Naive B cell (primary cell): ENCODE data around the gene FAM3B. TPM values are rescaled to one million over a fixed set of nuclear protein-coding genes. Genes with fewer than 3 reads are reported as not detected.

Experiments
- ATAC-seq, 2 donors: fragments of 150-1000 bp; cut with Tn5 transposase; 2 replicates each; pipeline ENCODE4 v1.10.0; 2021; ENCODE audit warnings: low read depth in 2 of 2, mild to moderate bottlenecking in 2 of 2, moderate library complexity in 2 of 2
- DNase-seq: peaks from one replicate; pipeline ENCODE4 v3.0.0; 2022
- H3K27ac Mint-ChIP-seq, 6 donors: one replicate each; pipeline ENCODE4 v1.8.0; 2020 to 2022; ENCODE audit warnings: mild to moderate bottlenecking in 6 of 6, mixed read lengths in 6 of 6, moderate library complexity in 5 of 6, inconsistent platforms in 2 of 6
- H3K27me3 Mint-ChIP-seq, 3 donors: one replicate each; pipeline ENCODE4 v1.8.0; 2021 to 2022; ENCODE audit warnings: mixed read lengths in 3 of 3, mild to moderate bottlenecking in 1 of 3
- H3K36me3 Mint-ChIP-seq, 2 donors: one replicate each; pipeline ENCODE4 v1.8.0; 2020 to 2022; ENCODE audit warnings: mixed read lengths in 2 of 2, inconsistent platforms in 1 of 2, mild to moderate bottlenecking in 1 of 2
- H3K4me1 Mint-ChIP-seq, 3 donors: one replicate each; pipeline ENCODE4 v1.8.0; 2020 to 2022; ENCODE audit warnings: mixed read lengths in 3 of 3, inconsistent platforms in 1 of 3, mild to moderate bottlenecking in 1 of 3, moderate library complexity in 1 of 3
- H3K4me3 Mint-ChIP-seq, 8 donors: one replicate each; pipeline ENCODE4 v1.8.0; 2020 to 2022; ENCODE audit warnings: mild to moderate bottlenecking in 8 of 8, mixed read lengths in 8 of 8, moderate library complexity in 8 of 8, inconsistent platforms in 2 of 8
- H3K9me3 Mint-ChIP-seq, 7 donors: one replicate each; pipeline ENCODE4 v1.8.0; 2020 to 2022; ENCODE audit warnings: mixed read lengths in 7 of 7, mild to moderate bottlenecking in 5 of 7, inconsistent platforms in 2 of 7, moderate library complexity in 1 of 7
- polyA plus RNA-seq, 6 donors: library from polyadenylated mRNA; unstranded; fragments of 300-500 nt; fragmentation: Illumina TruSeq; gene quantifications; one replicate each; pipeline ENCODE4 v1.2.3, GENCODE V29; 2021; ENCODE audit warnings: low read depth in 6 of 6

FAM3B gene
- polyA plus RNA-seq, 6 donors from 2014 or later, result not detected

DNA sequence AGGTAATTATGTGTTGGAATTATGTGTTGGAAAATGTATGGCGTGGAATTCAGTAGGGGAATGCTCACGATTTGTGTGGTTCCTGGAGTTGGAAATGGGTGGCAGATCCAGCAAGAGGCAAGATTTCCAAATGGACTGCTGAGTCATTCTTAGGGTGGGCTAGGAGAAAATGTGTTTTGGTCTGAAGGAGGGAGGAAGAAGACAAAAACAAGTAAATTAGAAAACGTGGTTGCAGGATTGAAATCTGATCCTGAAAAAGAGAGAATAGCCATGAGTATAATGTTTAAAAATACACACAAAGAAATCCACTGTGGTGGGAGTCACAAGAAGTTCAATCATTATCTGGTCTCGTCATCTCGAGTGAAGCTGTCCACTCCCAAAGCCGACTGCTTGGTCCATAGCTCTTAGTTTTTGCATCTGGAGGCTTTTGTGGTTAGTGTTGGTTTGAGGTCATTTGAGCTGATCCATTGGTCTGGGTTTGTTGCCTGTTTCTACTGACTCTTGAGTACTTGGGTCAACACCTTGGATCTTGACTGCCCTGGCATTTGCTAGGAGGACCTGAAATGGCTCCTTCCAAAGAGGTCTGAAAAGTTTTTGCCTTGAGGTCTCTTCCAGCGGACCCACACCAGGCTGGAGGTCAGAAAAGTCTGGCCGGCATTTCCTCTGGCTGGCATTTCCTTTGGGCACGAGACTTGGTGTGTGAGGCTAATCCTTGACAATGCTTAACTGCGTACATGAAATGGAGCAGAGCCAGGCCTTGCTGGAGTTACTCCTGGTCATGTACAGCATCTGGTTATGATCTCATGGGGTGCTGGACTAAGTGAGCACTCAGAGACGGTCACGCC lies 54.5 kb downstream of the FAM3B start:
- DNase-seq, result no peak
- peak overlapping the region; percentile 44 to 91 (median 76) for H3K4me3 Mint-ChIP-seq
- no peaks in the 10 kb centered on the region for H3K27me3 Mint-ChIP-seq
- ATAC-seq, result no peak
- H3K27ac Mint-ChIP-seq, result peak overlapping the region in 5 of 6 donors; percentile 20 to 95 (median 64)
- H3K4me1 Mint-ChIP-seq, result peaks cover 42 to 70% (median 61%) of the 10 kb centered on the region in 3 donors
- peaks cover 0 to 8% of the 10 kb centered on the region in 2 donors for H3K36me3 Mint-ChIP-seq
- peaks cover 0 to 4% (median 0%) of the 10 kb centered on the region in 7 donors for H3K9me3 Mint-ChIP-seq

DNA sequence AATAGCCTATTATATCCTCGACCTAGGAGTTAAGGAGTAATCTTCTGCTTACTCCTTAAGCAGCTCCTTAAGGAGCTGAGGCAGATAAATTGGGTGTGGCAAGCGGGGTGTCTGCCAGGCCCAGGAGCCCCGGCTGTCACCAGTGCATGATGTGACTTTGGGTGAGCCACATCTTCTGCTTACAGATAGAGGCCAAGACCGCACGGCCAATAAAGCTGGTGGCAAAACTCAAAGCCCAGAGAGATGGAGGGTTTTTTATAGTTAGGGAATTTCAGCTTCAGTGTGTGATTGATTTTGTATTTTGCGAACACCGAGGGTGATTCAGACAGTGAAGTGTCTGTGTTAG lies 55.1 kb downstream of the FAM3B start:
- H3K4me1 Mint-ChIP-seq, result peaks cover 39 to 65% (median 55%) of the 10 kb centered on the region in 3 donors
- H3K4me3 Mint-ChIP-seq, result peak overlapping the region in 4 of 8 donors; percentile 36 to 91 (median 74)
- peaks cover 0 to 4% (median 0%) of the 10 kb centered on the region in 7 donors for H3K9me3 Mint-ChIP-seq
- no peak for ATAC-seq
- H3K27me3 Mint-ChIP-seq, result no peaks in the 10 kb centered on the region
- no peak for DNase-seq
- peak overlapping the region in 1 of 6 donors; percentile 32 for H3K27ac Mint-ChIP-seq
- H3K36me3 Mint-ChIP-seq, result peaks cover 0 to 8% of the 10 kb centered on the region in 2 donors

- Mint-ChIP-seq H3K36me3 (peaks cover 4 to 20% of the 10 kb centered on the region in 2 donors), H3K4me1 (peaks cover 37 to 53% (median 39%) of the 10 kb centered on the region in 3 donors), H3K9me3 (peaks cover 0 to 4% (median 0%) of the 10 kb centered on the region in 7 donors), H3K4me3 (no peak overlapping the region), H3K27me3 (no peaks in the 10 kb centered on the region), H3K27ac (peak overlapping the region in 1 of 6 donors; percentile 88)
- DNase-seq (no peak), ATAC-seq (no peak)
Observed at GRCh38 chr21:41373253-41373652, 56.7 kb downstream of the FAM3B start.

- Mint-ChIP-seq H3K4me1 (peaks cover 32 to 48% (median 34%) of the 10 kb centered on the region in 3 donors), H3K4me3 (no peak overlapping the region), H3K27ac (no peak overlapping the region), H3K27me3 (no peaks in the 10 kb centered on the region), H3K36me3 (peaks cover 5 to 22% of the 10 kb centered on the region in 2 donors), H3K9me3 (peaks cover 0 to 4% (median 0%) of the 10 kb centered on the region in 7 donors)
- DNase-seq (no peak), ATAC-seq (no peak)
Observed at GRCh38 chr21:41373763-41374162, 57.2 kb downstream of the FAM3B start.

DNA sequence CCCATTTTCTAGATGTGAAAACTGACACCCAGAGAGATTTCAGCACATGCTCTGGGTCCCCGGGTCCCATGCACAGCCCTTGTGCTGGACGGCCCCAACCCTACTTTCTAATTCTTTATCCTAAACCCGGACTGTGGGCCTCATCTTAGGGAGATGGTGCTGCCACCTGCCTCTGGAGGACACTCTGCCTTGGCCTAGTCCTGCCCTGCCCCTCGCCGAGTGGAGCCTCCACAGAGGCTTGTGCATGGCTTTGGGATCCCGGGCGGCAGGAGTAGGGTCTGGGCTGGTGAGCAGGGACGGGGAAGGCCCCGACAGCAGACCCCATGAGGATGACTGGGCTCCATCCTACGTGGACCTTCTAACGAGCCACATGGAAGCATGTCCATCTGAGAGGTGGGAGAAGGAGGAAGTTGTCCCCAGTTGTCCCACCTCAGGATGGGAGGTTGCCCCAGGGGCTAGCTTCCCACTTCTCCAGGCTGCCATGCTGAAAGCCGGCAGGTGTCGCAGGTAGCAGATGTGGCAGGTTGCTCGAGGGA lies 57.6 kb downstream of the FAM3B start:
- Mint-ChIP-seq H3K27ac (peak overlapping the region in 1 of 6 donors; percentile 4), H3K36me3 (peaks cover 5 to 22% of the 10 kb centered on the region in 2 donors), H3K4me3 (no peak overlapping the region), H3K27me3 (no peaks in the 10 kb centered on the region), H3K9me3 (peaks cover 0 to 4% (median 0%) of the 10 kb centered on the region in 7 donors), H3K4me1 (peaks cover 27 to 43% (median 29%) of the 10 kb centered on the region in 3 donors)
- DNase-seq (no peak), ATAC-seq (no peak)

GRCh38 chr21:41374867-41375533 lies 58.4 kb downstream of the FAM3B start:
- ATAC-seq (no peak), DNase-seq (no peak)
- Mint-ChIP-seq H3K27ac (peak overlapping the region in 1 of 6 donors; percentile 67), H3K4me1 (peaks cover 22 to 38% (median 24%) of the 10 kb centered on the region in 3 donors), H3K27me3 (no peaks in the 10 kb centered on the region), H3K9me3 (peaks cover 0 to 4% (median 0%) of the 10 kb centered on the region in 7 donors), H3K4me3 (peak overlapping the region in 1 of 8 donors; percentile 49), H3K36me3 (peaks cover 5 to 24% of the 10 kb centered on the region in 2 donors)

GRCh38 chr21:41375875-41376274 lies 59.3 kb downstream of the FAM3B start:
- H3K4me1 Mint-ChIP-seq, result peaks cover 13 to 36% (median 16%) of the 10 kb centered on the region in 3 donors
- H3K4me3 Mint-ChIP-seq, result no peak overlapping the region
- H3K36me3 Mint-ChIP-seq, result peaks cover 5 to 33% of the 10 kb centered on the region in 2 donors
- DNase-seq (no peak), ATAC-seq (no peak)
- peaks cover 0 to under 1% (median 0%) of the 10 kb centered on the region in 7 donors for H3K9me3 Mint-ChIP-seq
- no peaks in the 10 kb centered on the region for H3K27me3 Mint-ChIP-seq
- no peak overlapping the region for H3K27ac Mint-ChIP-seq

GRCh38 chr21:41377715-41378114 lies 61.1 kb downstream of the FAM3B start:
- H3K27ac Mint-ChIP-seq, result peak overlapping the region in 1 of 6 donors; percentile 75
- DNase-seq, result no peak
- peaks cover 14 to 38% of the 10 kb centered on the region in 2 donors for H3K36me3 Mint-ChIP-seq

GRCh38 chr21:41378849-41379248 lies 62.2 kb downstream of the FAM3B start:
- Mint-ChIP-seq H3K36me3 (peaks cover 17 to 38% of the 10 kb centered on the region in 2 donors), H3K4me1 (peaks cover 4 to 18% (median 14%) of the 10 kb centered on the region in 3 donors), H3K27ac (no peak overlapping the region), H3K27me3 (no peaks in the 10 kb centered on the region), H3K9me3 (peaks cover 0 to 1% (median 0%) of the 10 kb centered on the region in 7 donors), H3K4me3 (no peak overlapping the region)
- ATAC-seq, result no peak
- DNase-seq, result no peak

More at GRCh38 chr21:41377715-41378114, 61.1 kb downstream of the FAM3B start:
- Mint-ChIP-seq H3K4me1 (peaks cover 4 to 24% (median 14%) of the 10 kb centered on the region in 3 donors), H3K9me3 (peaks cover 0 to 1% (median 0%) of the 10 kb centered on the region in 7 donors), H3K27me3 (no peaks in the 10 kb centered on the region), H3K4me3 (no peak overlapping the region)
- ATAC-seq, result no peak

- Mint-ChIP-seq H3K4me1 (peaks cover 3 to 15% (median 11%) of the 10 kb centered on the region in 3 donors), H3K4me3 (no peak overlapping the region), H3K9me3 (peaks cover 0 to 1% (median 0%) of the 10 kb centered on the region in 7 donors), H3K27me3 (no peaks in the 10 kb centered on the region), H3K36me3 (peaks cover 17 to 34% of the 10 kb centered on the region in 2 donors), H3K27ac (no peak overlapping the region)
- DNase-seq (no peak), ATAC-seq (no peak)
Observed at GRCh38 chr21:41379901-41380300, 63.3 kb downstream of the FAM3B start.

DNA sequence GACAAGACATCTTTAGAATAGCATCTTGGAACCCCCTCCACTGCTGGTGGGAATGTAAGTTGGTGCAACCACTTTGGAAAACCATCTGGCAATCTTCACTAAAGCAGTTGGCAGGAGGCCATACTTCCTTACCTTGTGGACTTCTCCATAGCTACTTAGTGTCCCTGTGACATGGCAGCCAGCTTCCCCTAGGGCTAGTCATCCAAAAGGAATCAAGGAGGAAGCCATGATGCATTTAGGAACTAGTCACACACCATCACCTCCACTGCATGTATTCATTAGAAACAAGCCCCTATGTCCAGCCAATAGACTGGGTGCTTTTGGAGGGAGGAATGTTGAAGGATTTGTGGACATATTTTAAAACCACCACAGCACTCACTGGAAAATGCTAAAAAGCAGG lies 65.1 kb downstream of the FAM3B start:
- Mint-ChIP-seq H3K4me1 (peaks cover 0 to 11% (median 10%) of the 10 kb centered on the region in 3 donors), H3K4me3 (no peak overlapping the region), H3K27ac (no peak overlapping the region), H3K27me3 (no peaks in the 10 kb centered on the region), H3K9me3 (peaks cover 0 to 3% (median 0%) of the 10 kb centered on the region in 7 donors), H3K36me3 (peaks cover 19 to 47% of the 10 kb centered on the region in 2 donors)
- ATAC-seq, result no peak
- no peak for DNase-seq

- H3K9me3 Mint-ChIP-seq, result peaks cover 0 to 1% (median 0%) of the 10 kb centered on the region in 7 donors
- H3K27ac Mint-ChIP-seq, result peak overlapping the region in 2 of 6 donors; percentile 16 to 49
- H3K4me3 Mint-ChIP-seq, result no peak overlapping the region
- H3K4me1 Mint-ChIP-seq, result peaks cover 4 to 7% (median 4%) of the 10 kb centered on the region in 3 donors
- DNase-seq, result no peak
- no peak for ATAC-seq
- H3K36me3 Mint-ChIP-seq, result peaks cover 33 to 40% of the 10 kb centered on the region in 2 donors
- no peaks in the 10 kb centered on the region for H3K27me3 Mint-ChIP-seq
Observed at GRCh38 chr21:41387042-41387819, 70.6 kb downstream of the FAM3B start.
